SJSA1 (cell line): ENCODE measurements around the gene CENPS. TPM values are rescaled to one million over a fixed set of nuclear protein-coding genes. Genes with fewer than 3 reads are reported as not detected.

Experiments
- DNase-seq, 2 experiments: peaks; one replicate each; pipeline ENCODE4 v3.0.0-alpha.2; 2015 to 2020; ENCODE audit warnings: low spot score in 2 of 2, low read depth in 1 of 2
- H3K27ac ChIP-seq: fragments of 250-450 bp; sonication (Bioruptor Pico); 2 replicates; pipeline ENCODE4 v1.5.1; 2020; ENCODE audit warnings: mild to moderate bottlenecking, moderate library complexity
- H3K27me3 ChIP-seq: fragments of 250-450 bp; sonication (Bioruptor Pico); replicated peaks from 2 replicates; pipeline ENCODE4 v1.5.1; 2020; ENCODE audit warnings: mild to moderate bottlenecking, moderate library complexity
- H3K36me3 ChIP-seq: fragments of 250-450 bp; sonication (Bioruptor Pico); 2 replicates; pipeline ENCODE4 v1.5.1; 2020; ENCODE audit warnings: mild to moderate bottlenecking
- H3K4me1 ChIP-seq: fragments of 250-450 bp; sonication (Bioruptor Pico); replicated peaks from 2 replicates; pipeline ENCODE4 v1.6.1; 2021; ENCODE audit warnings: mild to moderate bottlenecking
- H3K4me3 ChIP-seq: fragments of 250-450 bp; sonication (Bioruptor Pico); 2 replicates; pipeline ENCODE4 v1.5.1; 2020; ENCODE audit warnings: mild to moderate bottlenecking
- H3K9me3 ChIP-seq: fragments of 250-450 bp; sonication (Bioruptor Pico); replicated peaks from 2 replicates; pipeline ENCODE4 v1.5.1; 2020; ENCODE audit warnings: mild to moderate bottlenecking
- total RNA-seq: library from RNA; depleted of rRNA; stranded (reverse); fragments of >200 nt; shearing (Covaris generic); gene quantifications from 2 replicates; pipeline ENCODE4 v1.2.3, GENCODE V29; 2014; rRNA removed

The CENPS gene
- total RNA-seq: 4.9 and 14.6 TPM in 2 replicates

GRCh38 chr1:10430216-10431069 lies at the start of gene CENPS:
TSS of gene CENPS (plus strand) at chr1:10430433. CDS start at chr1:10430518, 85 bp downstream.
- Histone ChIP-seq H3K9me3 (no peaks in the 10 kb centered on the region), H3K27me3 (no peaks in the 10 kb centered on the region), H3K4me3 (peak within 1 kb of the TSS; percentile 64), H3K27ac (peak within 1 kb of the TSS; percentile 71), H3K4me1 (peaks cover 15% of the 10 kb centered on the region), H3K36me3 (no peaks in the 10 kb centered on the region)
- DNase-seq: peak; percentile 90 to 97

GRCh38 chr1:10380594-10381275 lies 49.5 kb upstream of the CENPS start:
- peaks cover 14% of the 10 kb centered on the region for H3K4me1 ChIP-seq
- no peaks in the 10 kb centered on the region for H3K9me3 ChIP-seq
- H3K36me3 ChIP-seq: peaks cover 16% of the 10 kb centered on the region; the same call in 1 of the 2 replicates
- DNase-seq: peak; percentile 70 to 79
- no peaks in the 10 kb centered on the region for H3K27me3 ChIP-seq
- H3K27ac ChIP-seq: peak overlapping the region; percentile 28
- H3K4me3 ChIP-seq: no peak overlapping the region

GRCh38 chr1:10383630-10384029 lies 46.6 kb upstream of the CENPS start:
- Histone ChIP-seq H3K9me3 (no peaks in the 10 kb centered on the region), H3K27ac (no peak overlapping the region), H3K36me3 (no peaks in the 10 kb centered on the region), H3K4me3 (no peak overlapping the region), H3K4me1 (peaks cover 17% of the 10 kb centered on the region), H3K27me3 (no peaks in the 10 kb centered on the region)
- DNase-seq: no peak

- DNase-seq: no peak
- Histone ChIP-seq H3K4me3 (no peak overlapping the region), H3K36me3 (no peaks in the 10 kb centered on the region), H3K27me3 (no peaks in the 10 kb centered on the region), H3K27ac (no peak overlapping the region), H3K4me1 (peaks cover 17% of the 10 kb centered on the region), H3K9me3 (no peaks in the 10 kb centered on the region)
Observed at GRCh38 chr1:10384219-10384618, 46.0 kb upstream of the CENPS start.

GRCh38 chr1:10386761-10387676 lies 43.2 kb upstream of the CENPS start:
- Histone ChIP-seq H3K36me3 (no peaks in the 10 kb centered on the region), H3K9me3 (no peaks in the 10 kb centered on the region), H3K27ac (no peak overlapping the region), H3K4me3 (no peak overlapping the region), H3K4me1 (0 out of 2 replicates have a peak, but pooled peaks cover 3% of the 10 kb centered on the region), H3K27me3 (no peaks in the 10 kb centered on the region)
- no peak for DNase-seq

GRCh38 chr1:10387677-10388386 lies 42.4 kb upstream of the CENPS start:
- H3K27ac ChIP-seq: no peak overlapping the region
- no peak for DNase-seq
- H3K9me3 ChIP-seq: no peaks in the 10 kb centered on the region
- no peaks in the 10 kb centered on the region for H3K36me3 ChIP-seq
- H3K4me1 ChIP-seq: 0 out of 2 replicates have a peak, but pooled peaks cover 3% of the 10 kb centered on the region
- no peak overlapping the region for H3K4me3 ChIP-seq
- H3K27me3 ChIP-seq: no peaks in the 10 kb centered on the region

GRCh38 chr1:10388387-10388715 lies 41.9 kb upstream of the CENPS start:
- Histone ChIP-seq H3K4me1 (0 out of 2 replicates have a peak, but pooled peaks cover 3% of the 10 kb centered on the region), H3K36me3 (no peaks in the 10 kb centered on the region), H3K27ac (no peak overlapping the region), H3K4me3 (no peak overlapping the region), H3K9me3 (no peaks in the 10 kb centered on the region), H3K27me3 (no peaks in the 10 kb centered on the region)
- DNase-seq: no peak

- no peak for DNase-seq
- Histone ChIP-seq H3K27ac (no peak overlapping the region), H3K9me3 (no peaks in the 10 kb centered on the region), H3K36me3 (no peaks in the 10 kb centered on the region), H3K4me3 (no peak overlapping the region), H3K27me3 (no peaks in the 10 kb centered on the region), H3K4me1 (0 out of 2 replicates have a peak, but pooled peaks cover 3% of the 10 kb centered on the region)
Observed at GRCh38 chr1:10389271-10389973, 40.8 kb upstream of the CENPS start.

- no peaks in the 10 kb centered on the region for H3K27me3 ChIP-seq
- H3K27ac ChIP-seq: no peak overlapping the region
- peaks cover 17% of the 10 kb centered on the region for H3K4me1 ChIP-seq
- peaks cover 5% of the 10 kb centered on the region for H3K36me3 ChIP-seq
- DNase-seq: no peak
- H3K4me3 ChIP-seq: no peak overlapping the region
- no peaks in the 10 kb centered on the region for H3K9me3 ChIP-seq
Observed at GRCh38 chr1:10396870-10397269, 33.4 kb upstream of the CENPS start.

- Histone ChIP-seq H3K27me3 (no peaks in the 10 kb centered on the region), H3K4me1 (peaks cover 29% of the 10 kb centered on the region), H3K4me3 (peak overlapping the region; percentile 69), H3K36me3 (peaks cover 12% of the 10 kb centered on the region), H3K27ac (no peak overlapping the region), H3K9me3 (no peaks in the 10 kb centered on the region)
- no peak for DNase-seq
Observed at GRCh38 chr1:10398278-10398733, 31.9 kb upstream of the CENPS start.

- H3K9me3 ChIP-seq: no peaks in the 10 kb centered on the region
- H3K4me1 ChIP-seq: peaks cover 34% of the 10 kb centered on the region
- DNase-seq: peak; percentile 96 to 98
Observed at GRCh38 chr1:10398734-10399443, 31.3 kb upstream of the CENPS start, which contains the start of gene PGD. TSS of gene PGD (plus strand) at chr1:10399064. CDS start at chr1:10399118, 54 bp downstream.

GRCh38 chr1:10399444-10399941 lies 30.7 kb upstream of the CENPS start:
- Histone ChIP-seq H3K27me3 (no peaks in the 10 kb centered on the region), H3K27ac (no peak overlapping the region; the same call in 1 of the 2 replicates), H3K4me3 (peak overlapping the region; percentile 69), H3K4me1 (peaks cover 38% of the 10 kb centered on the region), H3K9me3 (no peaks in the 10 kb centered on the region), H3K36me3 (peaks cover 22% of the 10 kb centered on the region)
- DNase-seq: peak; percentile 42 to 51

More at GRCh38 chr1:10398734-10399443, 31.3 kb upstream of the CENPS start, which contains the start of gene PGD:
- Histone ChIP-seq H3K4me3 (peak within 1 kb of the TSS; percentile 69), H3K36me3 (peaks cover 17% of the 10 kb centered on the region), H3K27me3 (no peaks in the 10 kb centered on the region), H3K27ac (peak within 1 kb of the TSS; percentile 34)
